K562 (cell line): ENCODE measurements around the gene HIPK2. TPM values are rescaled to one million over a fixed set of nuclear protein-coding genes. Genes with fewer than 3 reads are reported as not detected.

Experiments
- ATAC-seq: fragments of 200-7000 bp; cut with Tn5 transposase; 3 replicates; pipeline ENCODE4 v1.9.1; 2020; ENCODE audit warnings: moderate library complexity
- BruUV-seq: library from RNA; stranded (reverse); fragments of 400-500 nt; replicated peaks from 2 replicates; lab custom pipeline; 2021; lab: Mats Ljungman, UMichigan
- CTCF ChIA-PET: fragments of 300-600 bp; formaldehyde crosslinking; extraction: SDS; loops from one replicate; lab custom pipeline; 2021; ENCODE audit warnings: low intra/inter-chr PET ratio; lab: Yijun Ruan, JAX
- POLR2A ChIA-PET: fragments of 300-600, 350-650 bp; sonication (Branson Sonifier 250); formaldehyde crosslinking; extraction: SDS; loops from one replicate; lab custom pipeline; 2021; ENCODE audit warnings: antibody characterized with exemption, inconsistent platforms; lab: Yijun Ruan, JAX
- DNase-seq, 4 experiments: peaks; one replicate each; pipeline versions ENCODE4 v3.0.0 to v3.0.0-alpha.2; 2011 to 2018; ENCODE audit warnings: low spot score in 3 of 4, mixed read lengths in 3 of 4; ENCODE audit errors: extremely low read depth in 1 of 4
- FAIRE-seq: peaks from 2 replicates; lab custom pipeline; 2011; peaks lifted over from hg19 to GRCh38; lab: Jason Lieb, UNC
- H2AFZ ChIP-seq: 2 replicates; pipeline ENCODE4 v1.6.0; 2011; ENCODE audit warnings: low read depth, low read length, control low read depth, inconsistent platforms
- H3K27ac ChIP-seq: fragments of 200-600 bp; 3 replicates; pipeline ENCODE4 v1.8.0; 2011; ENCODE audit warnings: low read depth, mild to moderate bottlenecking, control low read depth, inconsistent platforms, low read length, moderate library complexity, mixed read lengths; ENCODE audit errors: extremely low read depth
- H3K27me3 ChIP-seq, 2 experiments: fragments of 300-600 bp in 1 of 2; 2 replicates in 1 of 2; 3 replicates in 1 of 2; pipeline versions ENCODE4 v1.6.0 to v1.8.0; 2011; ENCODE audit warnings: inconsistent platforms in 2 of 2, low read length in 2 of 2, mild to moderate bottlenecking in 1 of 2, mixed read lengths in 1 of 2, moderate library complexity in 1 of 2; ENCODE audit not compliant: control insufficient read depth in 2 of 2, insufficient read depth in 2 of 2
- H3K36me3 ChIP-seq: fragments of 300-600 bp; 3 replicates; pipeline ENCODE4 v1.8.0; 2011; ENCODE audit warnings: mild to moderate bottlenecking, low read length, inconsistent platforms; ENCODE audit not compliant: control insufficient read depth, insufficient read depth
- H3K4me1 ChIP-seq, 2 experiments: fragments of 200-600 bp in 1 of 2; replicated peaks in 1 of 2; 2 replicates in 1 of 2; 3 replicates in 1 of 2; pipeline versions ENCODE4 v1.5.1 to v1.8.0; 2011; ENCODE audit warnings: inconsistent platforms in 2 of 2, low read length in 2 of 2, mild to moderate bottlenecking in 1 of 2, mixed read lengths in 1 of 2, moderate library complexity in 1 of 2; ENCODE audit not compliant: control insufficient read depth in 2 of 2, insufficient read depth in 2 of 2
- H3K4me2 ChIP-seq: 2 replicates; pipeline ENCODE4 v1.6.1; 2011; ENCODE audit warnings: low read length, control low read depth, inconsistent platforms, mixed read lengths; ENCODE audit not compliant: insufficient read depth
- H3K4me3 ChIP-seq: fragments of 200-600 bp; sonication (generic), shearing (Covaris generic); 2 replicates; pipeline ENCODE4 v1.5.1; 2016; ENCODE audit warnings: control low read depth, inconsistent platforms
- H3K79me2 ChIP-seq: fragments of 200-600 bp; 3 replicates; pipeline ENCODE4 v1.8.0; 2011; ENCODE audit warnings: low read length, inconsistent platforms; ENCODE audit not compliant: control insufficient read depth, insufficient read depth
- H3K9ac ChIP-seq, 2 experiments: 2 replicates each; pipeline versions ENCODE4 v1.6.0 to v1.6.1; 2011; ENCODE audit warnings: low read depth in 2 of 2, low read length in 2 of 2, control low read depth in 1 of 2, inconsistent platforms in 1 of 2, mild to moderate bottlenecking in 1 of 2, mixed read lengths in 1 of 2; ENCODE audit not compliant: insufficient read depth in 1 of 2
- H3K9me1 ChIP-seq: one replicate; pipeline ENCODE4 v1.6.0; 2011; ENCODE audit warnings: inconsistent platforms, mild to moderate bottlenecking, low read length, moderate library complexity; ENCODE audit not compliant: control insufficient read depth, insufficient read depth
- H3K9me3 ChIP-seq: replicated peaks from 2 replicates; pipeline ENCODE4 v1.5.1; 2011; ENCODE audit warnings: low read depth, low read length, inconsistent platforms; ENCODE audit not compliant: control insufficient read depth, insufficient read depth
- H4K20me1 ChIP-seq: replicated peaks from 2 replicates; pipeline ENCODE4 v1.6.1; 2011; ENCODE audit warnings: low read length, inconsistent platforms, mixed read lengths; ENCODE audit not compliant: control insufficient read depth, insufficient read depth
- EHMT2 ChIP-seq: fragments of 450-650 bp; IDR thresholded peaks from 2 replicates; pipeline ENCODE4 v1.6.1; 2018; ENCODE audit warnings: antibody characterized with exemption
- FOXO4 ChIP-seq: fragments of 450-650 bp; formaldehyde crosslinking; IDR thresholded peaks from 2 replicates; pipeline ENCODE4 v1.4.0; 2020; ENCODE audit warnings: mild to moderate bottlenecking, moderate library complexity
- GABPA ChIP-seq: fragments of 200-800 bp; sonication (Bioruptor generic); conservative IDR thresholded peaks from 2 replicates; pipeline ENCODE4 v1.6.1; 2016; ENCODE audit warnings: low read depth, missing genetic modification characterization, missing compliant biosample characterization
- HOMEZ ChIP-seq: fragments of 250-450 bp; sonication (Bioruptor Pico); IDR thresholded peaks from 2 replicates; pipeline ENCODE4 v1.4.0; 2020; ENCODE audit warnings: mild to moderate bottlenecking, moderate library complexity
- KAT2B ChIP-seq: IDR thresholded peaks from one replicate; pipeline ENCODE4 v1.6.1; 2012; ENCODE audit warnings: low read depth, mild to moderate bottlenecking, control low read depth, inconsistent platforms, low read length, moderate library complexity
- KDM1A ChIP-seq, 2 experiments: fragments of 450-650 bp; IDR thresholded peaks; 2 replicates each; pipeline ENCODE4 v1.6.1; 2016; ENCODE audit warnings: mild to moderate bottlenecking in 2 of 2
- NFYB ChIP-seq: IDR thresholded peaks from 2 replicates; pipeline ENCODE4 v1.6.1; 2011; ENCODE audit warnings: mild to moderate bottlenecking, moderate library complexity; ENCODE audit not compliant: insufficient read length; ENCODE audit errors: extremely low read depth
- ZBTB17 ChIP-seq: fragments of 450-650 bp; formaldehyde crosslinking; IDR thresholded peaks from 2 replicates; pipeline ENCODE4 v1.4.0; 2020; ENCODE audit warnings: mild to moderate bottlenecking
- ZKSCAN8 ChIP-seq: fragments of 200-800 bp; sonication (Bioruptor generic); IDR thresholded peaks from 2 replicates; pipeline ENCODE4 v1.6.1; 2016; ENCODE audit warnings: missing genetic modification characterization, missing compliant biosample characterization
- ZNF318 ChIP-seq, 2 experiments: fragments of 450-650 bp; IDR thresholded peaks; 2 replicates each; pipeline ENCODE4 v1.6.1; 2016; ENCODE audit warnings: mild to moderate bottlenecking in 2 of 2, borderline replicate concordance in 1 of 2, low read depth in 1 of 2, moderate library complexity in 1 of 2
- WGBS: fragments of 100-300 bp; shearing (Covaris generic); methylation state at CpG from one replicate; pipeline ENCODE4 v1.1.6; 2016; ENCODE audit warnings: low coverage, mixed read lengths; ENCODE audit not compliant: insufficient coverage; ENCODE audit errors: missing lambda C conversion rate; 5-methylcytosine and 5-hydroxymethylcytosine counted together
- in situ Hi-C: fragments of 300-500 bp; cut with MboI; formaldehyde crosslinking; loops from 4 replicates; pipeline ENCODE4 v1.15.0; 2018; ENCODE audit warnings: inconsistent platforms, mixed read lengths
- intact Hi-C: fragments of 100-400 bp; cut with micrococcal nuclease; formaldehyde crosslinking; loops from 2 replicates; pipeline ENCODE4 v1.14.2; 2022
- polyA plus RNA-seq, 8 experiments: library from polyadenylated mRNA; depleted of rRNA in 4 of 8; stranded (reverse) in 5 of 8; unstranded in 3 of 8; fragments of >200 nt; fragmentation: Nextera tagmentation in 2 of 8; fragmentation: Illumina TruSeq in 1 of 8; extraction: Ambion mirVana in 2 of 8; extraction: Trizol in 1 of 8; gene quantifications; 2 replicates each; pipeline versions ENCODE4 v1.2.1 to v1.2.3, GENCODE V29; 2011 to 2014; ENCODE audit warnings: inconsistent platforms in 1 of 8, missing spikeins in 1 of 8
- total RNA-seq, 7 experiments: library from RNA; depleted of rRNA in 6 of 7; stranded (reverse); fragments of >200 nt in 6 of 7; fragmentation: Illumina TruSeq in 2 of 7; extraction: Trizol in 2 of 7; gene quantifications; 2 replicates each; pipeline versions ENCODE4 v1.2.1 to v1.2.3, GENCODE V29; 2011 to 2021; ENCODE audit warnings: low replicate concordance in 1 of 7

Gene HIPK2
- total and polyA plus RNA-seq, 9 of the 15 experiments (the other 6 are each of a cell fraction or from before 2014, with no cell fraction given): 0.69 to 19.8 (median 5.1) TPM

- no peak for TF ChIP-seq HOMEZ
- TF ChIP-seq ZKSCAN8 (CRISPR knock-in tag): no peak
- TF ChIP-seq NFYB: no peak
- TF ChIP-seq KDM1A (IDR thresholded peaks at IDR 0.05): no peak
- no peak for TF ChIP-seq FOXO4 (CRISPR knock-in tag)
Measured at GRCh38 chr7:139582130-139582650, 195.6 kb downstream of the HIPK2 start (continued).

GRCh38 chr7:139580435-139580834, 197.4 kb downstream of the HIPK2 start:
- no TSS peak for BruUV-seq
- Histone ChIP-seq H3K4me3 (no peak overlapping the region), H3K4me1 (no peaks in the 10 kb centered on the region), H3K27me3 (no peaks in the 10 kb centered on the region), H3K9me3 (no peaks in the 10 kb centered on the region), H3K27ac (no peak overlapping the region), H3K4me2 (no peak overlapping the region), H3K79me2 (no peaks in the 10 kb centered on the region), H3K9me1 (no peaks in the 10 kb centered on the region), H4K20me1 (no peaks in the 10 kb centered on the region), H2AFZ (no peak overlapping the region), H3K36me3 (peaks cover 4% of the 10 kb centered on the region; the same call in 1 of the 3 replicates), H3K9ac (no peak overlapping the region)
- ChIA-PET CTCF (no interaction called here), POLR2A (interaction anchor here (0.6 to 2.1 kb wide), 5 partner anchors 13 to 439 kb away, joined by 3 to 6 read pairs (median 4); no protein-coding TSS in a partner anchor)
- 83% methylated on average over 3 of the region's 3 CpGs for WGBS
- ATAC-seq (no peak), DNase-seq (no peak), FAIRE-seq (no peak)
- intact Hi-C loops (no loop called here), in situ Hi-C loops (no loop called here)
- no peak for TF ChIP-seq ZBTB17 (CRISPR knock-in tag)
- TF ChIP-seq GABPA: no peak
- no peak for TF ChIP-seq EHMT2
- no peak for TF ChIP-seq ZNF318 (IDR thresholded peaks at IDR 0.05; ENCODE audit: borderline replicate concordance in 1 of 2, low read depth in 1 of 2)
- no peak for TF ChIP-seq KAT2B
